ENCODE measurements around the gene CCKAR.

The CCKAR gene

GRCh38 chr4:26490960-26491284, 638 bp upstream of the CCKAR start:
- DNase-seq (ENCODE audit: low read depth): no peak

- DNase-seq (ENCODE audit: low read depth): no peak
Observed at GRCh38 chr4:26489101-26489985, 941 bp downstream of the CCKAR start.

- DNase-seq (ENCODE audit: low read depth): no peak
Observed at GRCh38 chr4:26485684-26486083, 4.6 kb downstream of the CCKAR start.

- no peak for DNase-seq (ENCODE audit: low read depth)
Observed at GRCh38 chr4:26484516-26484915, 5.8 kb downstream of the CCKAR start.

- DNase-seq (ENCODE audit: low read depth): no peak
Observed at GRCh38 chr4:26484032-26484515, 6.2 kb downstream of the CCKAR start.

- DNase-seq (ENCODE audit: low read depth): no peak
Observed at GRCh38 chr4:26482508-26483462, 7.5 kb downstream of the CCKAR start.

- no peak for DNase-seq (ENCODE audit: low read depth)
Observed at GRCh38 chr4:26478330-26478729, 12.0 kb downstream of the CCKAR start.

- no peak for DNase-seq (ENCODE audit: low read depth)
Observed at GRCh38 chr4:26476545-26476944, 13.7 kb downstream of the CCKAR start.

- no peak for DNase-seq (ENCODE audit: low read depth)
Observed at GRCh38 chr4:26475716-26476115, 14.6 kb downstream of the CCKAR start.

- no peak for DNase-seq (ENCODE audit: low read depth)
Observed at GRCh38 chr4:26474551-26474950, 15.7 kb downstream of the CCKAR start.

GRCh38 chr4:26473893-26474292, 16.4 kb downstream of the CCKAR start:
- DNase-seq (ENCODE audit: low read depth): no peak

GRCh38 chr4:26471890-26472289, 18.4 kb downstream of the CCKAR start:
- no peak for DNase-seq (ENCODE audit: low read depth)

- no peak for DNase-seq (ENCODE audit: low read depth)
Observed at GRCh38 chr4:26468977-26469376, 21.3 kb downstream of the CCKAR start.

- DNase-seq (ENCODE audit: low read depth): no peak
Observed at GRCh38 chr4:26468283-26468949, 21.9 kb downstream of the CCKAR start.

- DNase-seq (ENCODE audit: low read depth): no peak
Observed at GRCh38 chr4:26467724-26468123, 22.6 kb downstream of the CCKAR start.

- DNase-seq (ENCODE audit: low read depth): no peak
Observed at GRCh38 chr4:26466578-26467270, 23.6 kb downstream of the CCKAR start.

GRCh38 chr4:26464420-26465095, 25.7 kb downstream of the CCKAR start:
- no peak for DNase-seq (ENCODE audit: low read depth)

- no peak for DNase-seq (ENCODE audit: low read depth)
Observed at GRCh38 chr4:26463386-26463785, 26.9 kb downstream of the CCKAR start.

- DNase-seq (ENCODE audit: low read depth): no peak
Observed at GRCh38 chr4:26462874-26463273, 27.4 kb downstream of the CCKAR start.

GRCh38 chr4:26459756-26460530, 30.3 kb downstream of the CCKAR start:
- no peak for DNase-seq (ENCODE audit: low read depth)

Data from activated T-helper 9 cell treated with anti-CD3 and anti-CD28 coated beads, Interleukin-2, amount 50 U/mL, for 16 hours (primary cell).